DMS79 treated with DMSO at 0.1 percent for 48 hours (cell line): Measurements from ENCODE around the gene DAPK2.
"Not testable (repeated sequence)": the region's sequence is repeated elsewhere in the genome, so short reads cannot be mapped to it uniquely, and the experiment has no call there.

Source experiments
- DNase-seq: peaks from one replicate; lab custom pipeline; 2025; lab: John Stamatoyannopoulos, UW

DAPK2 gene

GRCh38 chr15:64046421-64047153 is at the start of gene DAPK2:
TSS of gene DAPK2 (minus strand) at chr15:64046485. CDS start at chr15:64040261, 6,224 bp downstream.
- no peak for DNase-seq

- DNase-seq = no peak
Measured at GRCh38 chr15:64095431-64095794, 49.1 kb upstream of the DAPK2 start.

GRCh38 chr15:64093627-64094417 is 47.5 kb upstream of the DAPK2 start, which contains the start of gene CIAO2A:
TSS of gene CIAO2A (minus strand) at chr15:64093838. CDS start at chr15:64093768, 70 bp downstream.
- peak; percentile 89 for DNase-seq

- peak; percentile 18 for DNase-seq
Measured at GRCh38 chr15:64092864-64093626, 46.8 kb upstream of the DAPK2 start.

- DNase-seq = no peak
Measured at GRCh38 chr15:64092075-64092820, 46.0 kb upstream of the DAPK2 start.

- DNase-seq = no peak
Measured at GRCh38 chr15:64090527-64090926, 44.2 kb upstream of the DAPK2 start.

GRCh38 chr15:64089543-64090280 is 43.4 kb upstream of the DAPK2 start:
- no peak for DNase-seq

GRCh38 chr15:64082757-64083156 is 36.5 kb upstream of the DAPK2 start:
- no peak for DNase-seq

- not testable (repeated sequence) for DNase-seq
Measured at GRCh38 chr15:64073496-64073895, 27.2 kb upstream of the DAPK2 start.

- no peak for DNase-seq
Measured at GRCh38 chr15:64072812-64073211, 26.5 kb upstream of the DAPK2 start.

- no peak for DNase-seq
Measured at GRCh38 chr15:64071931-64072765, 25.9 kb upstream of the DAPK2 start.

- no peak for DNase-seq
Measured at GRCh38 chr15:64070965-64071851, 24.9 kb upstream of the DAPK2 start.

GRCh38 chr15:64070106-64070505 is 23.8 kb upstream of the DAPK2 start:
- no peak for DNase-seq

GRCh38 chr15:64068133-64068532 is 21.8 kb upstream of the DAPK2 start:
- DNase-seq = no peak

GRCh38 chr15:64067564-64068030 is 21.3 kb upstream of the DAPK2 start:
- peak; percentile 16 for DNase-seq

GRCh38 chr15:64066451-64066850 is 20.2 kb upstream of the DAPK2 start:
- no peak for DNase-seq

- no peak for DNase-seq
Measured at GRCh38 chr15:64060716-64061115, 14.4 kb upstream of the DAPK2 start.

- not testable (repeated sequence) for DNase-seq
Measured at GRCh38 chr15:64059104-64059503, 12.8 kb upstream of the DAPK2 start.

- no peak for DNase-seq
Measured at GRCh38 chr15:64058279-64058678, 12.0 kb upstream of the DAPK2 start.
